K562 (cell line): Measurements from ENCODE around the gene FADS6.

Experiments
- ELK1 ChIP-seq: sonication (generic); formaldehyde crosslinking; IDR thresholded peaks from 2 replicates; pipeline ENCODE4 v1.8.1; 2022; ENCODE audit warnings: missing genetic modification reagents
- MAX ChIP-seq: sonication (generic); formaldehyde crosslinking; IDR thresholded peaks from 2 replicates; pipeline ENCODE4 v1.9.0; 2022; ENCODE audit warnings: mild to moderate bottlenecking, missing genetic modification reagents

- TF ChIP-seq MAX (CRISPR knock-in tag): no peak
- TF ChIP-seq ELK1 (CRISPR knock-in tag): no peak
These were observed 37.3 kb downstream of the FADS6 start for GRCh38 chr17:74856112-74856511.
